Left ventricle myocardium inferior (tissue), 1 donor: ENCODE results near the gene MED9. TPM values are rescaled to one million over a fixed set of nuclear protein-coding genes. Genes with fewer than 3 reads are reported as not detected.

Experiments
- DNase-seq: peaks from one replicate; pipeline ENCODE4 v3.0.0-alpha.2; 2020
- H3K27ac ChIP-seq: fragments of 200-600 bp; replicated peaks from 2 replicates; pipeline ENCODE4 v1.8.0; 2021
- H3K27me3 ChIP-seq: fragments of 200-600 bp; 2 replicates; pipeline ENCODE4 v1.8.0; 2021; ENCODE audit warnings: low read depth
- H3K36me3 ChIP-seq: fragments of 200-600 bp; 2 replicates; pipeline ENCODE4 v1.8.0; 2021
- H3K4me1 ChIP-seq: fragments of 200-600 bp; 2 replicates; pipeline ENCODE4 v1.8.0; 2021
- H3K4me3 ChIP-seq: fragments of 200-600 bp; 2 replicates; pipeline ENCODE4 v1.8.0; 2021; ENCODE audit warnings: mild to moderate bottlenecking, moderate library complexity
- H3K9me3 ChIP-seq: fragments of 200-600 bp; replicated peaks from 2 replicates; pipeline ENCODE4 v1.8.0; 2021
- CTCF ChIP-seq: fragments of 200-600 bp; IDR thresholded peaks from 2 replicates; pipeline ENCODE4 v1.8.0; 2021; ENCODE audit warnings: antibody characterized with exemption, mild to moderate bottlenecking, borderline replicate concordance
- intact Hi-C: fragments of 100-400 bp; cut with micrococcal nuclease; formaldehyde crosslinking; loops from one replicate; pipeline ENCODE4 v1.11.0; 2022
- total RNA-seq: library from RNA; stranded (reverse); fragmentation: NEBNext Ultra II Directional; extraction: Animal tissue kit (Norgen Biotek cat#: 25700); gene quantifications from one replicate; pipeline ENCODE4 v1.2.1, GENCODE V29; 2021
- donor health status: DM: no; HTN: yes; CAD: no; lungs with severe emphysema.

The MED9 gene
- total RNA-seq, 1 donor from 2014 or later: 34.1 TPM

GRCh38 chr17:17469996-17470395 lies 6.8 kb upstream of the MED9 start:
- H3K9me3 ChIP-seq: no peaks in the 10 kb centered on the region
- no peak for TF ChIP-seq CTCF
- no peak for DNase-seq
- H3K4me3 ChIP-seq: no peak overlapping the region
- peaks cover 11% of the 10 kb centered on the region for H3K4me1 ChIP-seq
- no peaks in the 10 kb centered on the region for H3K36me3 ChIP-seq
- H3K27ac ChIP-seq: no peak overlapping the region
- H3K27me3 ChIP-seq: peaks cover 12% of the 10 kb centered on the region
- intact Hi-C loops: no loop called here

GRCh38 chr17:17472333-17472920 lies 4.4 kb upstream of the MED9 start:
- Histone ChIP-seq H3K9me3 (no peaks in the 10 kb centered on the region), H3K4me1 (peaks cover 17% of the 10 kb centered on the region), H3K36me3 (no peaks in the 10 kb centered on the region), H3K4me3 (no peak overlapping the region), H3K27ac (no peak overlapping the region), H3K27me3 (peaks cover 12% of the 10 kb centered on the region)
- no peak for TF ChIP-seq CTCF
- DNase-seq: no peak
- intact Hi-C loops: no loop called here

GRCh38 chr17:17474341-17474740 lies 2.5 kb upstream of the MED9 start:
- Histone ChIP-seq H3K4me3 (no peak overlapping the region), H3K36me3 (no peaks in the 10 kb centered on the region), H3K9me3 (no peaks in the 10 kb centered on the region), H3K4me1 (peaks cover 25% of the 10 kb centered on the region), H3K27ac (no peak overlapping the region), H3K27me3 (peaks cover 12% of the 10 kb centered on the region)
- TF ChIP-seq CTCF: no peak
- no peak for DNase-seq
- intact Hi-C loops: no loop called here

GRCh38 chr17:17479209-17479608 lies 2.4 kb downstream of the MED9 start:
- no peaks in the 10 kb centered on the region for H3K9me3 ChIP-seq
- no peaks in the 10 kb centered on the region for H3K36me3 ChIP-seq
- TF ChIP-seq CTCF: no peak
- peak overlapping the region; percentile 95 for H3K4me3 ChIP-seq
- no peak for DNase-seq
- intact Hi-C loops: no loop called here
- peak overlapping the region; percentile 98 for H3K27ac ChIP-seq
- H3K4me1 ChIP-seq: peaks cover 72% of the 10 kb centered on the region
- H3K27me3 ChIP-seq: no peaks in the 10 kb centered on the region

- Histone ChIP-seq H3K27me3 (no peaks in the 10 kb centered on the region), H3K9me3 (no peaks in the 10 kb centered on the region), H3K36me3 (no peaks in the 10 kb centered on the region), H3K4me1 (peaks cover 87% of the 10 kb centered on the region), H3K27ac (peak overlapping the region; percentile 98), H3K4me3 (peak overlapping the region; percentile 95)
- no peak for DNase-seq
- no peak for TF ChIP-seq CTCF
- intact Hi-C loops: no loop called here
Observed at GRCh38 chr17:17480593-17481148, 3.9 kb downstream of the MED9 start.
